CD14-positive monocyte (primary cell): ENCODE results near the gene METTL24. TPM values are rescaled to one million over a fixed set of nuclear protein-coding genes. Genes with fewer than 3 reads are reported as not detected.

ENCODE experiments used
- DNase-seq, 3 donors: peaks; one replicate each; pipeline ENCODE4 v3.0.0-alpha.2; 2011 to 2022
- H2AFZ ChIP-seq: 2 replicates; pipeline ENCODE4 v1.6.0; 2012; ENCODE audit warnings: mild to moderate bottlenecking, low read depth, low read length, inconsistent platforms; ENCODE audit not compliant: insufficient read depth, poor library complexity, severe bottlenecking
- H3K27ac ChIP-seq, 2 donors: 1 replicate in 1 of 2; 2 replicates in 1 of 2; pipeline ENCODE4 v1.5.1; 2012 to 2013; ENCODE audit warnings: low read length in 2 of 2, control low read depth in 1 of 2, inconsistent platforms in 1 of 2, low read depth in 1 of 2, mild to moderate bottlenecking in 1 of 2
- H3K27me3 ChIP-seq, 2 donors: one replicate each; pipeline versions ENCODE4 v1.6.0 to v1.6.1; 2011 to 2013; ENCODE audit warnings: low read length in 2 of 2; ENCODE audit not compliant: control insufficient read depth in 2 of 2, insufficient read depth in 2 of 2
- H3K36me3 ChIP-seq, 2 donors: replicated peaks in 1 of 2; 1 replicate in 1 of 2; 2 replicates in 1 of 2; pipeline versions ENCODE4 v1.5.1 to v1.6.1; 2012 to 2013; ENCODE audit warnings: low read length in 2 of 2, control low read depth in 1 of 2, inconsistent platforms in 1 of 2, mild to moderate bottlenecking in 1 of 2; ENCODE audit not compliant: insufficient read depth in 2 of 2, control insufficient read depth in 1 of 2
- H3K4me1 ChIP-seq, 2 donors: 1 replicate in 1 of 2; 2 replicates in 1 of 2; pipeline versions ENCODE4 v1.5.1 to v1.6.1; 2012 to 2013; ENCODE audit warnings: low read length in 2 of 2, control low read depth in 1 of 2, inconsistent platforms in 1 of 2, mild to moderate bottlenecking in 1 of 2, moderate library complexity in 1 of 2; ENCODE audit not compliant: insufficient read depth in 2 of 2, control insufficient read depth in 1 of 2
- H3K4me2 ChIP-seq: replicated peaks from 2 replicates; pipeline ENCODE3; 2012; ENCODE audit warnings: low read length, moderate library complexity, mild to moderate bottlenecking; ENCODE audit not compliant: poor library complexity, severe bottlenecking; ENCODE audit errors: extremely low read depth
- H3K4me3 ChIP-seq, 3 experiments: fragments of 200-600 bp in 1 of 3; sonication (generic) in 1 of 3; replicated peaks in 1 of 3; 1 replicate in 2 of 3; 2 replicates in 1 of 3; pipeline ENCODE4 v1.5.1; 2011 to 2013; ENCODE audit warnings: low read length in 3 of 3, mild to moderate bottlenecking in 3 of 3, control low read depth in 2 of 3, low read depth in 2 of 3, inconsistent platforms in 1 of 3, moderate library complexity in 1 of 3
- H3K79me2 ChIP-seq: 2 replicates; pipeline ENCODE4 v1.6.0; 2012; ENCODE audit warnings: mild to moderate bottlenecking, control low read depth, inconsistent platforms, low read length, moderate library complexity; ENCODE audit not compliant: insufficient read depth
- H3K9ac ChIP-seq: 2 replicates; pipeline ENCODE4 v1.6.0; 2017; ENCODE audit warnings: low read length, mild to moderate bottlenecking; ENCODE audit not compliant: insufficient read depth, poor library complexity, severe bottlenecking
- H3K9me3 ChIP-seq, 2 donors: replicated peaks in 1 of 2; 1 replicate in 1 of 2; 2 replicates in 1 of 2; pipeline versions ENCODE4 v1.5.1 to v1.6.1; 2012 to 2013; ENCODE audit warnings: low read length in 2 of 2, control low read depth in 1 of 2; ENCODE audit not compliant: control insufficient read depth in 1 of 2, insufficient read depth in 1 of 2
- H4K20me1 ChIP-seq: 2 replicates; pipeline ENCODE4 v1.6.0; 2012; ENCODE audit warnings: mild to moderate bottlenecking, low read length, control low read depth, moderate library complexity; ENCODE audit not compliant: insufficient read depth
- H3K27ac Mint-ChIP-seq, 7 donors: one replicate each; pipeline ENCODE4 v1.8.0; 2020; ENCODE audit warnings: mild to moderate bottlenecking in 7 of 7, mixed read lengths in 7 of 7, moderate library complexity in 6 of 7, inconsistent platforms in 2 of 7
- H3K27me3 Mint-ChIP-seq, 3 donors: one replicate each; pipeline ENCODE4 v1.8.0; 2021 to 2022; ENCODE audit warnings: low read depth in 3 of 3, mild to moderate bottlenecking in 3 of 3, mixed read lengths in 3 of 3, moderate library complexity in 3 of 3, inconsistent platforms in 1 of 3
- H3K36me3 Mint-ChIP-seq, 2 donors: one replicate each; pipeline ENCODE4 v1.8.0; 2020; ENCODE audit warnings: mixed read lengths in 2 of 2, inconsistent platforms in 1 of 2, mild to moderate bottlenecking in 1 of 2
- H3K4me1 Mint-ChIP-seq: one replicate; pipeline ENCODE4 v1.8.0; 2020; ENCODE audit warnings: mild to moderate bottlenecking, mixed read lengths
- H3K4me3 Mint-ChIP-seq, 2 donors: one replicate each; pipeline ENCODE4 v1.8.0; 2020; ENCODE audit warnings: mild to moderate bottlenecking in 2 of 2, mixed read lengths in 2 of 2, moderate library complexity in 1 of 2
- H3K9me3 Mint-ChIP-seq, 7 donors: one replicate each; pipeline ENCODE4 v1.8.0; 2020 to 2022; ENCODE audit warnings: mixed read lengths in 7 of 7, mild to moderate bottlenecking in 6 of 7, moderate library complexity in 6 of 7, inconsistent platforms in 2 of 7
- CTCF ChIP-seq: fragments of 200-600 bp; IDR thresholded peaks from one replicate; pipeline ENCODE4 v1.8.0; 2022; ENCODE audit warnings: antibody characterized with exemption, mild to moderate bottlenecking
- WGBS: methylation state at CpG from one replicate; pipeline ENCODE4 v1.1.5; 2013; ENCODE audit warnings: missing lambda C conversion rate; ENCODE audit not compliant: insufficient coverage; 5-methylcytosine and 5-hydroxymethylcytosine counted together
- intact Hi-C, 2 donors: fragments of 100-400 bp; cut with micrococcal nuclease; formaldehyde crosslinking; loops; one replicate each; pipeline versions ENCODE4 v1.15.0 to v1.15.1; 2023
- polyA plus RNA-seq, 3 donors: library from polyadenylated mRNA; depleted of rRNA in 1 of 3; unstranded in 2 of 3; stranded (reverse) in 1 of 3; fragments of 300-500 nt in 2 of 3; fragments of >200 nt in 1 of 3; fragmentation: Illumina TruSeq in 2 of 3; gene quantifications; 1 replicate in 2 of 3; 2 replicates in 1 of 3; pipeline ENCODE4 v1.2.3, GENCODE V29; 2012 to 2021

The METTL24 gene
- polyA plus RNA-seq, 3 donors: not detected

- H3K27ac Mint-ChIP-seq: peak overlapping the region in 1 of 7 donors; percentile 24
- Histone ChIP-seq H2AFZ (peak overlapping the region; percentile 75), H3K9ac (no peak overlapping the region), H3K36me3 (no peaks in the 10 kb centered on the region), H3K27me3 (no peaks in the 10 kb centered on the region), H3K4me2 (peak overlapping the region; percentile 73), H3K4me3 (no peak overlapping the region), H3K79me2 (no peaks in the 10 kb centered on the region), H4K20me1 (no peaks in the 10 kb centered on the region), H3K27ac (peak overlapping the region in 1 of 2 donors; percentile 67), H3K4me1 (peaks cover 8 to 11% of the 10 kb centered on the region in 2 donors), H3K9me3 (no peaks in the 10 kb centered on the region)
- 95% methylated on average over 2 of the region's 4 CpGs for WGBS
- no peaks in the 10 kb centered on the region for H3K36me3 Mint-ChIP-seq
- intact Hi-C loops: no loop called here
- no peak for DNase-seq
- H3K4me1 Mint-ChIP-seq: peaks cover 16% of the 10 kb centered on the region
- TF ChIP-seq CTCF: no peak
- peaks cover 0 to 1% (median 0%) of the 10 kb centered on the region in 7 donors for H3K9me3 Mint-ChIP-seq
- no peaks in the 10 kb centered on the region for H3K27me3 Mint-ChIP-seq
- no peak overlapping the region for H3K4me3 Mint-ChIP-seq
Measured at GRCh38 chr6:110323258-110323657, 34.9 kb downstream of the METTL24 start.

DNA sequence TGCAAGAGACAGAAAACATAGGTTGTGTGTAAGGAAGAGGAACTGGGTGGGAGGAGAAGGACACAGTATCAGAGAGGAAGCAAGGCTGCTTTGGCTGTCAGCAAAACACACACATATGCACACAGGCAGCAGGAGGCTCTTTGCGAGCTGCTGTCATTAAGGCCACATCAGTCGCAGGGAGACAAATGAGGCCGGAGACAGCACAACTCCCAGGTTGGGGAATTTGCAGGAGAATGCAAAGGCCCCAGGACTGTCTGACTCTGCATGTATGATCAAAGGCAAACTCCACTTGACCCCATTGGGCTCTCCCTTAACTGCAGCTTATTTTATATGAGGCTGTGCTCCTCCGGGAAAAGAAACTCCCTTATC, 35.3 kb downstream of the METTL24 start:
- H3K4me3 Mint-ChIP-seq: peak overlapping the region; percentile 80 to 94
- 16% methylated on average over 3 of the region's 4 CpGs for WGBS

More for the DNA sequence above, 35.3 kb downstream of the METTL24 start:
- H3K4me3 ChIP-seq: peak overlapping the region; percentile 17 to 65 (median 49)
- H3K27ac Mint-ChIP-seq: peak overlapping the region; percentile 24 to 81 (median 65)
- peak overlapping the region; percentile 46 for H3K9ac ChIP-seq
- peak; percentile 8 to 19 (median 19) for DNase-seq
- no peak for TF ChIP-seq CTCF
- no peaks in the 10 kb centered on the region for H3K36me3 ChIP-seq
- no peaks in the 10 kb centered on the region for H3K36me3 Mint-ChIP-seq
- no peaks in the 10 kb centered on the region for H3K27me3 ChIP-seq
- intact Hi-C loops: no loop called here
- H3K4me1 Mint-ChIP-seq: peaks cover 16% of the 10 kb centered on the region
- H2AFZ ChIP-seq: peak overlapping the region; percentile 75
- peak overlapping the region in 1 of 2 donors; percentile 67 for H3K27ac ChIP-seq
- peak overlapping the region; percentile 73 for H3K4me2 ChIP-seq
- peaks cover 0 to 1% (median 0%) of the 10 kb centered on the region in 7 donors for H3K9me3 Mint-ChIP-seq
- no peaks in the 10 kb centered on the region for H3K27me3 Mint-ChIP-seq
- peaks cover 8 to 11% of the 10 kb centered on the region in 2 donors for H3K4me1 ChIP-seq
- no peaks in the 10 kb centered on the region for H3K9me3 ChIP-seq
- no peaks in the 10 kb centered on the region for H4K20me1 ChIP-seq
- no peaks in the 10 kb centered on the region for H3K79me2 ChIP-seq
